Calu3 (cell line): Measurements from ENCODE around the gene PAPLN. TPM values are rescaled to one million over a fixed set of nuclear protein-coding genes. Genes with fewer than 3 reads are reported as not detected.

ENCODE experiments used
- BruUV-seq: library from RNA; stranded (reverse); fragments of 400-500 nt; replicated peaks from 2 replicates; lab custom pipeline; 2021; lab: Mats Ljungman, UMichigan
- CTCF ChIA-PET: fragments of 300-600 bp; sonication (Branson Sonifier 250); formaldehyde crosslinking; loops from one replicate; lab custom pipeline; 2022; ENCODE audit warnings: antibody characterized with exemption; lab: Charles Lee
- DNase-seq: peaks from one replicate; pipeline ENCODE4 v3.0.0; 2022
- H3K27ac Mint-ChIP-seq: one replicate; pipeline ENCODE4 v1.8.0; 2022; ENCODE audit warnings: mixed read lengths; ENCODE audit not compliant: unreplicated experiment
- H3K27me3 Mint-ChIP-seq: one replicate; pipeline ENCODE4 v1.8.0; 2022; ENCODE audit warnings: mixed read lengths; ENCODE audit not compliant: unreplicated experiment
- H3K36me3 Mint-ChIP-seq: one replicate; pipeline ENCODE4 v1.8.0; 2022; ENCODE audit warnings: mild to moderate bottlenecking, moderate library complexity, mixed read lengths; ENCODE audit not compliant: insufficient read depth, unreplicated experiment
- H3K4me1 Mint-ChIP-seq: one replicate; pipeline ENCODE4 v1.8.0; 2022; ENCODE audit warnings: mild to moderate bottlenecking, low read depth, mixed read lengths; ENCODE audit not compliant: unreplicated experiment
- H3K4me3 Mint-ChIP-seq: one replicate; pipeline ENCODE4 v1.8.0; 2022; ENCODE audit warnings: mild to moderate bottlenecking, low read depth, moderate library complexity, mixed read lengths; ENCODE audit not compliant: unreplicated experiment
- H3K9me3 Mint-ChIP-seq: one replicate; pipeline ENCODE4 v1.8.0; 2022; ENCODE audit warnings: low read depth, mixed read lengths; ENCODE audit not compliant: unreplicated experiment
- intact Hi-C: fragments of 100-400 bp; cut with micrococcal nuclease; formaldehyde crosslinking; loops from one replicate; pipeline ENCODE4 v1.10.0; 2022; ENCODE audit not compliant: unreplicated experiment
- total RNA-seq: library from RNA; stranded (reverse); gene quantifications from 2 replicates; pipeline ENCODE4 v1.2.3, GENCODE V29; 2022
- TF ChIP-seq, protein P1 (sequence below): fragments of 200-600 bp; IDR thresholded peaks from one replicate; pipeline ENCODE4 v1.8.0; 2022; ENCODE audit warnings: antibody characterized with exemption; ENCODE audit not compliant: unreplicated experiment

PAPLN gene
- total RNA-seq, 1 experiment from 2014 or later, result 0.17 TPM

DNA sequence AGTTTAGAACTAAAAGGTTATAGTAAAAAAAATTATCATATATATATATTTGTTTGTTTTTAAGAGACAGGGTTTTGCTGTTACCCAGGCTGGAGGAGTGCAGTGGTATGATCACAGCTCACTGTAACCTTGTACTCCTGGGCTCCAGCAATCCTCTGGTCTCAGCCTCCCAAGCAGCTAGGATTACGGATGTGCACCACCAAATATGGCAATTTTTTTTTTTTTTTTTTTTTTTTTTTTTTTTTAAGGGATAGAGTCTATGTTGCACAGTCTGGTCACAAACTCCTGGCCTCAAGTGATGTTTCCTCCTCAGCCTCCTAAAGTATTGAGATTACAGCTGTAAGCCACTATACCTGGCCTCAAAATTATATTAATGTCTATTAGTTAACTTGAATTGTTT is 48.7 kb downstream of the PAPLN start:
- Mint-ChIP-seq H3K27ac (no peak overlapping the region), H3K4me1 (no peaks in the 10 kb centered on the region), H3K9me3 (no peaks in the 10 kb centered on the region), H3K4me3 (no peak overlapping the region), H3K36me3 (peaks cover 13% of the 10 kb centered on the region), H3K27me3 (no peaks in the 10 kb centered on the region)
- DNase-seq, result no peak
- TF ChIP-seq, protein P1, sequence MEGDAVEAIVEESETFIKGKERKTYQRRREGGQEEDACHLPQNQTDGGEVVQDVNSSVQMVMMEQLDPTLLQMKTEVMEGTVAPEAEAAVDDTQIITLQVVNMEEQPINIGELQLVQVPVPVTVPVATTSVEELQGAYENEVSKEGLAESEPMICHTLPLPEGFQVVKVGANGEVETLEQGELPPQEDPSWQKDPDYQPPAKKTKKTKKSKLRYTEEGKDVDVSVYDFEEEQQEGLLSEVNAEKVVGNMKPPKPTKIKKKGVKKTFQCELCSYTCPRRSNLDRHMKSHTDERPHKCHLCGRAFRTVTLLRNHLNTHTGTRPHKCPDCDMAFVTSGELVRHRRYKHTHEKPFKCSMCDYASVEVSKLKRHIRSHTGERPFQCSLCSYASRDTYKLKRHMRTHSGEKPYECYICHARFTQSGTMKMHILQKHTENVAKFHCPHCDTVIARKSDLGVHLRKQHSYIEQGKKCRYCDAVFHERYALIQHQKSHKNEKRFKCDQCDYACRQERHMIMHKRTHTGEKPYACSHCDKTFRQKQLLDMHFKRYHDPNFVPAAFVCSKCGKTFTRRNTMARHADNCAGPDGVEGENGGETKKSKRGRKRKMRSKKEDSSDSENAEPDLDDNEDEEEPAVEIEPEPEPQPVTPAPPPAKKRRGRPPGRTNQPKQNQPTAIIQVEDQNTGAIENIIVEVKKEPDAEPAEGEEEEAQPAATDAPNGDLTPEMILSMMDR, result no peak
- CTCF ChIA-PET, result interaction anchor here (0.8 kb wide), 1 partner anchor 9 kb away, joined by 3 read pairs; no protein-coding TSS in a partner anchor
- intact Hi-C loops, result no loop called here
- no TSS peak for BruUV-seq

DNA sequence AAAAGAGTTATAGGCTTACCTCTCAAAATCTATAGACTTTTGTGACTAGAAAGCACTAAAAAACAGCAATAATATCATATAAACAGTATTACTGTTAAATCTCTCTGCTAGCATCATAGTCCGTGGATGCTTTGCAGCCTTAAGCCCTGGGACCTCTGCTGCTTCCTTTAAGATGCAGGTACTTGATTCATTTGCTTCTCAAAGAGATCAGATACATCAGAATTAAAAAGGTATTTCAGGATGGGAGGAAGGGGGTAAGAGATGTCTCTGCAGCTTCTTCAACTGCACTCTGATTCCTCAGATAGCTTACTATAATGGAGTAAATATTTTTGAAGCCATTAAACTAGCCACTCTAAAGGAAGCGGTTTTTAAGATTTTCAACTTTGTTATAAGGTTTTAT is 49.3 kb downstream of the PAPLN start:
- BruUV-seq, result no TSS peak
- Mint-ChIP-seq H3K27ac (no peak overlapping the region), H3K27me3 (no peaks in the 10 kb centered on the region), H3K4me3 (no peak overlapping the region), H3K9me3 (no peaks in the 10 kb centered on the region), H3K4me1 (no peaks in the 10 kb centered on the region), H3K36me3 (peaks cover 18% of the 10 kb centered on the region)
- no peak for DNase-seq
- TF ChIP-seq, protein P1, result no peak
- CTCF ChIA-PET, result interaction anchor here (0.8 kb wide), 1 partner anchor 9 kb away, joined by 3 read pairs; no protein-coding TSS in a partner anchor
- intact Hi-C loops, result no loop called here

DNA sequence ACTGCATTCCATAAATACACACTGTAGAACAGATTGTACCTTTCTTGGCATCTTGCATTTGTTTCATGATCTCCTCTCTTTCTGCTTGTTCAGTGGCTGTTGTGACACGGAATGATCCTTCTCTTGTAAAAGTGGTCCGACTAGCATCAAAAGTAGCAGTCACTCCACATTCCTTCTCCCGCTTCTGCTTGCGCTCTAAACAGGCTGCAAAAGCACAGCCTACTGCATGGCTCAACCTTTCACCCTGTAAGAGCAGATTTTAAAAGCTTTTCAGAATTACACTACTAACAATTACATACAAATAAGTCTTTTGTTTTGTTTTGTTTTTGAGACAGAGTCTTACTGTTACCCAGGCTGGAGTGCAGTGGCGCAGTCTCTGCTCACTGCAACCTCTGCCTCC is 49.8 kb downstream of the PAPLN start:
- Mint-ChIP-seq H3K36me3 (peaks cover 18% of the 10 kb centered on the region), H3K4me1 (no peaks in the 10 kb centered on the region), H3K4me3 (no peak overlapping the region), H3K27me3 (no peaks in the 10 kb centered on the region), H3K9me3 (no peaks in the 10 kb centered on the region), H3K27ac (no peak overlapping the region)
- intact Hi-C loops, result no loop called here
- TF ChIP-seq, protein P1, result no peak
- no peak for DNase-seq
- BruUV-seq, result no TSS peak
- CTCF ChIA-PET, result no interaction called here

DNA sequence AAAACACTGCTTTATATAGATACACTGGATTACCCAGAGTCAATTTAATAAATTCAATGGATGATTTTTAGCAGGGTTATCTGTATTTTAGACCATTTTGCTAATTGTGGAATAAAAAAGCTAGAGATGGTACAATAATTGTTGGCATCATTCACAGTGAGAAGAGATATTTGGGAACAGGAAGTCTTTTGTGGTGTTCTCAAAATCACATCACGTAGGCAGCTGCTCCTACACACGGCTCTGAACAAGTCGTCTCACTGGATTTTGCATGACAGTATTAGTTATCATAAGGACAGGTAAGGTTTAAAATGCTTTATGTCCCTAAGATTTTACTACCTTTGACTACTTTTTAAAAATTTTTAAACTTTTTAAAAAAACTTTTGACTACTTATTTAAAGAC is 52.0 kb downstream of the PAPLN start:
- no peak for DNase-seq
- intact Hi-C loops, result no loop called here
- H3K9me3 Mint-ChIP-seq, result no peaks in the 10 kb centered on the region
- CTCF ChIA-PET, result no interaction called here
- no TSS peak for BruUV-seq
- TF ChIP-seq, protein P1, result no peak
- H3K4me1 Mint-ChIP-seq, result peaks cover 9% of the 10 kb centered on the region
- peaks cover 16% of the 10 kb centered on the region for H3K36me3 Mint-ChIP-seq
- H3K4me3 Mint-ChIP-seq, result no peak overlapping the region
- no peak overlapping the region for H3K27ac Mint-ChIP-seq
- no peaks in the 10 kb centered on the region for H3K27me3 Mint-ChIP-seq
